ENCODE results near the gene GFI1. TPM values are rescaled to one million over a fixed set of nuclear protein-coding genes. Genes with fewer than 3 reads are reported as not detected.

GFI1 gene
- total and polyA plus RNA-seq, 10 donors, result 1.9 to 19.2 (median 10.6) TPM

GRCh38 chr1:92483610-92484471 lies 2.9 kb downstream of the GFI1 start:
- WGBS, 5 donors, result 1 to 2% (median 1%) methylated on average over 44 to 56 of the region's 56 CpGs
- Histone ChIP-seq H3K27ac (peak overlapping the region in 7 of 8 donors; percentile 81 to 94 (median 88)), H3K27me3 (replicated peaks in 1 of 7) (peaks cover 0 to 93% (median 65%) of the 10 kb centered on the region in 7 donors), H3K4me3 (peak overlapping the region; percentile 59 to 83 (median 74)), H3K9me3 (no peaks in the 10 kb centered on the region), H3K36me3 (peaks cover 0 to 24% (median 0%) of the 10 kb centered on the region in 6 donors), H3K4me1 (peaks cover 32 to 95% (median 72%) of the 10 kb centered on the region in 6 donors)
- peak; percentile 89 for DNase-seq
- TF ChIP-seq, protein P1, sequence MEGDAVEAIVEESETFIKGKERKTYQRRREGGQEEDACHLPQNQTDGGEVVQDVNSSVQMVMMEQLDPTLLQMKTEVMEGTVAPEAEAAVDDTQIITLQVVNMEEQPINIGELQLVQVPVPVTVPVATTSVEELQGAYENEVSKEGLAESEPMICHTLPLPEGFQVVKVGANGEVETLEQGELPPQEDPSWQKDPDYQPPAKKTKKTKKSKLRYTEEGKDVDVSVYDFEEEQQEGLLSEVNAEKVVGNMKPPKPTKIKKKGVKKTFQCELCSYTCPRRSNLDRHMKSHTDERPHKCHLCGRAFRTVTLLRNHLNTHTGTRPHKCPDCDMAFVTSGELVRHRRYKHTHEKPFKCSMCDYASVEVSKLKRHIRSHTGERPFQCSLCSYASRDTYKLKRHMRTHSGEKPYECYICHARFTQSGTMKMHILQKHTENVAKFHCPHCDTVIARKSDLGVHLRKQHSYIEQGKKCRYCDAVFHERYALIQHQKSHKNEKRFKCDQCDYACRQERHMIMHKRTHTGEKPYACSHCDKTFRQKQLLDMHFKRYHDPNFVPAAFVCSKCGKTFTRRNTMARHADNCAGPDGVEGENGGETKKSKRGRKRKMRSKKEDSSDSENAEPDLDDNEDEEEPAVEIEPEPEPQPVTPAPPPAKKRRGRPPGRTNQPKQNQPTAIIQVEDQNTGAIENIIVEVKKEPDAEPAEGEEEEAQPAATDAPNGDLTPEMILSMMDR (IDR thresholded peaks at IDR 0.05 in 8 of 11, conservative IDR thresholded peaks at IDR 0.05 in 3 of 11), result no peak
- peak in 2 of 3 donors; percentile 29 to 54 for TF ChIP-seq POLR2AphosphoS5 (IDR thresholded peaks at IDR 0.05)
- intact Hi-C loops (cut with DNase I; ENCODE audit: low total_unique reads), result no loop called here

GRCh38 chr1:92482665-92483609 lies 3.8 kb downstream of the GFI1 start:
- Histone ChIP-seq H3K4me1 (peaks cover 32 to 93% (median 71%) of the 10 kb centered on the region in 6 donors), H3K36me3 (peaks cover 0 to 31% (median 0%) of the 10 kb centered on the region in 6 donors), H3K9me3 (no peaks in the 10 kb centered on the region), H3K27ac (peak overlapping the region in 7 of 8 donors; percentile 81 to 94 (median 88)), H3K27me3 (replicated peaks in 1 of 7) (peaks cover 0 to 85% (median 65%) of the 10 kb centered on the region in 7 donors), H3K4me3 (peak overlapping the region; percentile 59 to 83 (median 74))
- peak; percentile 86 for DNase-seq
- 1 to 2% (median 1%) methylated on average over 43 to 62 of the region's 62 CpGs for whole genome bisulfite sequencing, 5 donors
- peak in 1 of 3 donors; percentile 32 for TF ChIP-seq POLR2AphosphoS5 (IDR thresholded peaks at IDR 0.05)
- TF ChIP-seq, protein P1 (IDR thresholded peaks at IDR 0.05 in 8 of 11, conservative IDR thresholded peaks at IDR 0.05 in 3 of 11), result no peak
- intact Hi-C loops (cut with DNase I; ENCODE audit: low total_unique reads), result no loop called here

DNA sequence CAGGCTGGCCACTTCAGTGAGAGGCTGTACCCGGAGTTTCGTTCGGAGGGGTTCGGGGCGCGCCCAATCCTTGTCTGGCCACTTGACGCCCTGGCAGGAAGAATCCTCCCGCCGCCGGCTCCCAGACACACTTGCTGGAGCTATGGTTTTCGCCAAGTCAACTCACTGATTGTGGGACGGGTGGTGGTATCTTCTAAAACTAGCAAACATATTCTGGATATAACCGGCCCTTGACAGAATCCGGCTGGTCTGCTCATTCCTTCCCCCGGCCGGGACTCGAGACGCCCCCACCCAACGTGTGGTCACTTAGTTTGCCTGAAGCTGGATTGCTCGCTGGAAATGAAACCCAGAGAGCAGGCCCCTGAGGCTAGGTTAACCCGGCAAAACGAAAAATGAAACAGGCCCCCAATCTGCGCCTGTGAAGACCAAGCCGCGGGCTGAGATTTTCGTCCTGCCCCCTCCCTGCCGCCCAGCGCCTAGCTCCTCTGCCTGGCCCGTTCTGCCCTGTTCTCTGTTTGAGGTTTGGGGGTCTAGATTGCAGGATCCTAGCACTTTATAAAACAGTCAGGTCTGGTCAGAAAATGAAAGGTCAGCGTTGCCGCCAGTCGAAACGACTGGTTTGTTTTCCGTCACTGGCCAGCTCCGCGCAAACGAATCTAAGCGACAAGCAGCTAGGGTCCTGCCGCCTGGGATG lies 4.6 kb downstream of the GFI1 start:
- no peaks in the 10 kb centered on the region for H3K9me3 ChIP-seq
- H3K4me1 ChIP-seq, result peaks cover 32 to 92% (median 65%) of the 10 kb centered on the region in 6 donors
- H3K27ac ChIP-seq, result peak overlapping the region in 5 of 8 donors; percentile 81 to 94 (median 89)
- peaks cover 0 to 37% (median 0%) of the 10 kb centered on the region in 6 donors for H3K36me3 ChIP-seq
- 15 to 32% (median 20%) methylated on average over 38 to 39 of the region's 39 CpGs for WGBS, 5 donors
- peaks cover 0 to 76% (median 65%) of the 10 kb centered on the region in 7 donors for H3K27me3 ChIP-seq (replicated peaks in 1 of 7)
- peak overlapping the region; percentile 59 to 83 (median 74) for H3K4me3 ChIP-seq
- intact Hi-C loops (cut with DNase I; ENCODE audit: low total_unique reads), result no loop called here
- peak; percentile 82 for DNase-seq
- TF ChIP-seq POLR2A (IDR thresholded peaks at IDR 0.05) (no peak), POLR2AphosphoS5 (IDR thresholded peaks at IDR 0.05) (peak in 1 of 3 donors; percentile 33)

GRCh38 chr1:92481599-92481925 lies 5.2 kb downstream of the GFI1 start:
- Histone ChIP-seq H3K9me3 (no peaks in the 10 kb centered on the region), H3K27me3 (replicated peaks in 1 of 7) (peaks cover 0 to 71% (median 60%) of the 10 kb centered on the region in 7 donors), H3K27ac (peak overlapping the region in 1 of 8 donors; percentile 88), H3K36me3 (peaks cover 0 to 37% (median 0%) of the 10 kb centered on the region in 6 donors), H3K4me3 (peak overlapping the region in 5 of 8 donors; percentile 63 to 82 (median 72)), H3K4me1 (peaks cover 32 to 92% (median 64%) of the 10 kb centered on the region in 6 donors)
- no peak for DNase-seq
- 56 to 78% (median 60%) methylated on average over 12 of the region's 12 CpGs for WGBS, 5 donors
- TF ChIP-seq, protein P1 (IDR thresholded peaks at IDR 0.05 in 8 of 11, conservative IDR thresholded peaks at IDR 0.05 in 3 of 11), result no peak
- TF ChIP-seq POLR2A (IDR thresholded peaks at IDR 0.05), result no peak
- intact Hi-C loops (cut with DNase I; ENCODE audit: low total_unique reads), result no loop called here
